GM18907 (cell line): ENCODE data around the gene MEIS1.

ENCODE experiments used
- ATAC-seq: cut with Tn5 transposase; IDR thresholded peaks from one replicate; pipeline ENCODE4 v1.9.1; 2021; ENCODE audit warnings: mild to moderate bottlenecking, moderate library complexity; ENCODE audit not compliant: unreplicated experiment

MEIS1 gene

DNA sequence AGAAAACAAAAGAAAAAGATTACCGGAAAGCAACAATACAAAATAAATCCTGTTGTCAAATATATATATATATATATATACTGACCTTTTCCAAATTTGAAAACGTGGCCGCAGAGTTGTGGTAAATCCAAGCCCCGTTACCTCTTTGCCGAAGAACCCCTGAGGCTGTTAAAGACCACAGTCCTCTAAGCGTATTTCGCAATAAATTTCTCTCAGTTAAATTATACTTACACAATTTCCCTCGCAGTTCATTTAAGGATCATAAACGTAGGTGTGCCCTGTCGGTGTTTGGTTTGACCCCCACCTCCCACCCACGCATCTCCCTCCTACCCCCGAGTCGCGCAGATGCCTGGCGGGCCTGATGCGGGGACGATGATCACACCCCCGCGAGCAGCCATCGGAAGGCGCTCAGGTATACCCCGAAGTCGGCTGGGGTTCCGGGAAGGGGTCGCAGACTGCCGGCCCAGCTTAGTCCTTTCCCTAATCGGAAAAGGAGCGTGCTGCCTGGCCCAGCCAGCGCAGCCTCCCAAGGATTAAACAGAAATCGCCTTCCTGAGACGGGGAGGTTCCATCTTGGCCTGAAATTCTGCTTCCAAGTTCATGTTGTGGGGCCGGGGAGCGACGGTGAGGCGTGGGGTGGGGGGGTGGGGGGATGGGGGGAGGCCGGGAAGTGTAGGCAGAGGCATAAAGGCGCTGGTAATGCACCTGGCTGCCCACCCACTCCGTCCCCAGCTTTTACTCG is 2.9 kb upstream of the MEIS1 start:
- ATAC-seq: no peak

DNA sequence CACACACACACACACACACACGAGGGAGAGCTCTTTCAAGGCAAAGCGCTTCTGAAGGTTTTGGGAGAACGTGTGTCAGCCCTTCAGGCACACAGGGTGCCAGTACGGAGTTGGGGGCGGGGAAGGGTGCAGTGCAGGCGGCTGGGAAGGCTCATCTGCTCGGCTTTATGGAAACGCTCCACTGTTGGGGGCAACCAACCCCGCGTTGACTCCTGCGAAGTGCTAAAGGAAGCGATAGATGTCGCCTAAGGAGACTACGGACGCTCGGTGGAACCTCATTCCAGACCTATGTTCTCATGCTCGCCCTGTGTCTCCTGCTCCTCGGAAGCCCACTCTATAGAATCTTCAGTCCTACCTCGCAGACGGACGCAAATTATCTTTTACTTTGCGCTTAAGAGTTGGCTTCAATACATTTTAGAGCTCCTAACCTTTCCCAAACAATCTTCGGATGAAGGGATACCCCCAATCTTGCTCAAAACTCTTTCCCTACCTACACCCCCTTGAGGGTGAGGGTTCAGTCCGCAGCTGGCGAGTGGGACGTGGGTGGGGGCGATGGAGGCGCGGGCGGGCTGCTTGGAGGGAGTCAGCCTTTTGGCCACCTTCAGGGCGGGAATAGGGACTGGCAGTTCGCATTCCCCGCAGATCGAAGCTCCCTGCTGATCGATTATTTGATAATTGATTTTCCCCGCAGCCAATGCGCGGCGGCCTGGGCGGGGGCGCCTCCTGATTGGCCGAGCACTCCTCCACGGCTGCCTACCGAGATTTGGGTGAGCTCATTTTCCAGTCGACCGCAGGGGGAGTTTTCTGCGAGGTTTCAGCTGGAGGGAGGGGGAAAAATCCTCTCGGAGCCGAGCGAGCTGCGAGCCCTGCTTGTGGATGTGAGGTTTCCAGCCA is 1.9 kb upstream of the MEIS1 start:
- no peak for ATAC-seq

DNA sequence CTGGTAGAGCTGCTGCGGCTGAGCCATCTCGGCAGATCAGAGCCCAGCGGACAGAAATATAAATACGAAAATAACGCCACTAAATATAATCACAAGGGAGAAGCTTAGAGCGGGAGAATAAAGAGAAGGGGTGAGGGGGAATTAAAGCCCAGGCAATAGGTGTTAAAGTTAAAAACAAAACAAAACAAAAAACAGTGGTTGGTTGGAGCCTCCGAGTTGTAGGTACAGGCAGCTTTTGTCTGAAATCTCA is 1.3 kb upstream of the MEIS1 start:
- no peak for ATAC-seq

DNA sequence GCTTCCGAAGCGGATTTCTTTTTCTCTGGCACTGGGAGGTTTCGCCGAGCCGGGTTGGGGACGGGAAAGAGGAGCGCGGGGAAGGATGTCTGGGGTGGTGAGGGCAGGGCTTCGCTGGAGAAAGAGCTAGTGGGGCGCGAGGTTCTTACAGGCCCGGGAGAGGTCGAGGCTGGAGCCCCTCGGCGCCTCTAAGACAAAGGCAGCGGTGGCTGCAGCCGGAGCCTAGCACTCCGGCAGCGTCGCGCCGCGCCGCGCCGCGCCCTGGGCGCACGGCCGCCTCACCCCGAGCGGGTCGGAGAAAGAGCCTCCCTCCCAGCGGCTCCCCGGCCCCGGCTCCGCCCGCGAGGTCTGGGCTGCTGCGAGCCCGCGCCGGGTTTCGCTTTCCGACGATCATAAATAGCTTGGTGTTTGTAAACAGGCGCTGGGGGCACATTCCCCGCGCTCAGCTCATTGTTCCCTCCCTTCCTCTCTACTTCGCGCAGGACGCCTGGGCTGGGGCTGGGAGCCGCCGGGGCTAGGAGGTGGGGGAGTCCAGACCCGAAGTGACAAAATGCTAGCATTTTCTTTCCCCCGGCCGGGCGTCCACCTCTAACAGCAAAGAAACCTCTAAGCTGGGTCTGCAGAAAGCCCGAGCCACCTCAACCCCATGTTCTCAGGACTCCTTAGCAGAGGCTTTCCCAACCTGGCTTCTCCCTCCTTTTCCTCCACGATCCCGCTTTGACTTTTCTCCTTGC is 813 bp upstream of the MEIS1 start:
- peak; percentile 31 for ATAC-seq

DNA sequence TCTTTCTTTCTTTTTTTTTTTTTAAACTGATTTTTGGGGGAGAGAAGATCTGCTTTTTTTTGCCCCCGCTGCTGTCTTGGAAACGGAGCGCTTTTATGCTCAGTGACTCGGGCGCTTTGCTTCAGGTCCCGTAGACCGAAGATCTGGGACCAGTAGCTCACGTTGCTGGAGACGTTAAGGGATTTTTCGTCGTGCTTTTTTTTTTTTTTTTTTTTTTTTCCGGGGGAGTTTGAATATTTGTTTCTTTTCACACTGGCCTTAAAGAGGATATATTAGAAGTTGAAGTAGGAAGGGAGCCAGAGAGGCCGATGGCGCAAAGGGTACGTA is 587 bp downstream of the MEIS1 start:
- ATAC-seq: no peak

DNA sequence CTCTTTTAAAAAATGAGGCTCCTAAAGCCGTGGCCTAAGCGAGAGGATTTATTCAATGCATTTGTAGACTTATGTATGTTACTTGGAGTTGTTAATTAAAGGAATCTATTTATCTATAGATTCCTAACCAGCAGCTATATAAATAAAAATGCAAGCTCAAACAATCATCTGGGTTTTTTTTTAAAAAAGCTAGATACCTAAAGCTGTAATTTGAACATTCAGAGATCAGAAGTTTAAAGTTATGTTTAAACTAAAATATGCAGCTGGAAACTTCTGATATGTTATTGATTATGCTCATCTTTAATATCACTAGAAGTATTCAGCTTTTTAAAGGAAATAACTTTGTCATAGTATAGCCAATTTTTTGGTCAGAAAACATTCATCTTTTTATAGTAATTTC is 1.0 kb downstream of the MEIS1 start:
- no peak for ATAC-seq

DNA sequence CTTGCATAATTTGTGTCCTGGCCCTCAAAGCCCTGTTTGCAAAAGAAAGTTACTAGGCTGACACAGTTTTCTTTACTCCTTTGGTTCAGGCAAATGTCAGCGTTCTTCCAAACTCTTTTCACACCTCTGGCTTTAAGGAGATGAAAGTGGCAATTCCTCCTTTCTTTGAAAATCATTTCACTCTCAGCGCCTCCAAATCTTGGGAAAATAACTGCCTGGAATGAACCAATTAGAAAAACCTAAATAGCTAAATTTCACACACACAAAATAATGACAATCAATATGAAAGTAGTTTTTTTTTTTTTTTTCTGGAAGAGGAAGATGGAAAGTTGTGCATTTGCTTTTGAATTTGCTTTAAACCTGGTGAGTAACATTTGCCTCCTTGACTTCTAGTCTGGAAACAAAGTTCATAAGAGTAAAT is 1.7 kb downstream of the MEIS1 start:
- no peak for ATAC-seq

DNA sequence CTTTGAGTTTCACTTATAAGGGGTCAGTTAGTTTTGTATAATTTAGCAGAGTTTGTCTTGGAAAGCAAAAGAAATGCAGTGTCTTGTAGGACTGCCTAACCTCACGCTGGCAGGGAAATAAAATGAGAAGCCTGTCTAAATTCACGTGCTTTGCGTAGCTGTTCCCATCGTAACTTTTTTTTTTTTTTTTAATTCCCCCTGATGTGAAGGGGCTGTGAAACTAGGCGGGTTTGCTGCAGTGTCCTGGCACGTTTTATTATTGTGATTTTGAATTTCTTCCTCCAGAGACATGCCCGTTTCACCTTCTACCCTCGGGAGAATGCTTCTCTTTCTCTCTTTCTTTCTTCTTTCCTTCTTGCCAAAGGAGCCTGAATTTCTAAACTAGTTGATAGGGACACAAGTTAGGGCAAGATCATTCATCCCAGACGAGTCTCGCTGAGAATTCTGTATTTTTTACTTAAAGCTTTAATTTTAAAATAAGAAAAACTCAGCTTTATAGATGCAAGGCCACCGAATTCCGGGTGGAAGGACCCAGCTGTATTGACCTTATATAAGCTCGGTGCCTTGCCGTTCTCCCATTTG is 2.3 kb downstream of the MEIS1 start:
- ATAC-seq: no peak

DNA sequence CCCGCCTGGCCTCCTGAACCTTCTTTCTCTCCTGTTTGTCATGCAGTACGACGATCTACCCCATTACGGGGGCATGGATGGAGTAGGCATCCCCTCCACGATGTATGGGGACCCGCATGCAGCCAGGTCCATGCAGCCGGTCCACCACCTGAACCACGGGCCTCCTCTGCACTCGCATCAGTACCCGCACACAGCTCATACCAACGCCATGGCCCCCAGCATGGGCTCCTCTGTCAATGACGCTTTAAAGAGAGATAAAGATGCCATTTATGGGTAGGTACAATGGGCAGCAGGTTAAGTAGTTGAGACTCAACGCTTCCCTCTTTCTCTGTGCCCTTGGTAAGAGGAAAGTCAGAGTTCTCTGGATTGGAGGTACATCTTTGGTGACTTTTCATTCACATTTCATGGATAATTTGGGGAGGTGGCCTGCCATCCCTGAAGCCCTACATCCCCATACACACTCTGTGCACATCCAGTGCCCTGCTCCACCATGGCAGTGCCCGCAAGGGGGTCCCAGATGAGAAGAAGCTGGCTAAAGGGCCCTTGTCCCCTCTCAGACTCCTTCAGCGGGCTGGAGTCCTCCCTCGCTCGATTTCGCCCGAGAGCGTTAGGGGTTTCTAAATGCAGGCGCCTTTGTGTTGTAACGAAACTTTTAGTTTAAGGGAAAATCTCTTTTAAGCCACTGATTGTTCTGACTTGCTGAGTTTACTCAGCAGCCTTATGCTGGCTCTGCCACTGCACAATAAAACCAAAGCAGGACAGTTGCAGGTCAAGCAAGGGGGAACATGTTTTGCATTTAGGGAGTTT is 3.0 kb downstream of the MEIS1 start:
- ATAC-seq: no peak

DNA sequence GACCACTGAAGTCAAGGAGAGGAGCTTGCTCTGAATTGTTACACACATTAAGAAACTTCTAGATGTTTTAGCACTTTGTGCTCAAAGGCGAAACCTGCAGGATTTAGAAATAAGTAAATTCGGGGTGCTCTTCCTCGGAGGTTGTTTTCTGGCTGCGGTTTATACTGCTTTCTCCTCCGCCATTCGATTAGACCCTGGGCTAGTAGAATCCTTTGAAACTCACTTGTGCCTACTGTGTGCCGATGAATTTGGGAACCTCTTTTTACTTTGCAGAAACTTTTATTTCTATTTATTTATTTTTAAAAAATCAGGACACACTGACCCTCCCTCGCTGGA is 3.5 kb downstream of the MEIS1 start:
- no peak for ATAC-seq

DNA sequence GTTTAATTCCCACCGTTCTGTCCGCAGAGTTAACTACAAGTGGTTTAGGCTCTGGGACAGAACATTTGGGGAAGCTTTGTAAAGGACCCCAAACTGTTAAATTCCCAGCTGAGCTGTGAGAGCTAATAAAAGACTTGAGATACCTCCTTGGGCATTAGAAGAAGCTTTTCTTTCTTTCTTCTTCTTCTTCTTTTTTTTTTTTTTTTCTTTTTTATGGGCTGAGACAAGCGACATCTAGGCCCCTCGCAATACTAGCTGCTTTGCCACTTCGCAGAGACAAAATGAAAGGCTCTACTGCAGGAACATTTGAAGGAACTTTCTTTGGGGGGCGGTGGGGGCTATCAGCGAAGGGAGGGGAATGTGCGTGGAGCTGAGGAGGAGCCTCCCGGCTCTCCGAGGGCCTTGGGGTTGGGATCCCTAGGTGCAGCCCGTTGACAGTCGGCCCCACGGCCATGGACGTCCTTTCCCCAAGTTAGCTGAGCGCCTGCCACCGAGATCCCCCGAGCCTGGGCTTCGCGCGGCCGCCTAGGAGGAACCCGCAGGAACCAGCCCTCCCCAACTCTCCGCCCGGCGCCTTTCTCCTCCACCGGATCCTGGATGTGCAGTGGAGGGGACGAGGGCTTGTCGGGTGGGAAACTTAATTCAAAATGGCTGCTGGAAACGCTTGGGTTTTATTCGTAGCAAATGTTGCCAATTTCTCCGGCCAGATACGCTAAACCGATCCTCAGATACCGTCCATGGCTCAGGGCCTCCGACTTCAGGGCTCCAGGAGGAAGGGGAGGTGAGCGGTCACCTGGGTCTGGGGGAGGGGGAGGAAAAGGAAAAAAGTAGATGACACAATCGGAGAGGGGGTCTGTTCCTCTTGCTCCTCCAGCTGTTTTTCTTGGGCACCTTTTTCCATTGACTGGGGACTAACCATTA is 4.2 kb downstream of the MEIS1 start:
- ATAC-seq: no peak

DNA sequence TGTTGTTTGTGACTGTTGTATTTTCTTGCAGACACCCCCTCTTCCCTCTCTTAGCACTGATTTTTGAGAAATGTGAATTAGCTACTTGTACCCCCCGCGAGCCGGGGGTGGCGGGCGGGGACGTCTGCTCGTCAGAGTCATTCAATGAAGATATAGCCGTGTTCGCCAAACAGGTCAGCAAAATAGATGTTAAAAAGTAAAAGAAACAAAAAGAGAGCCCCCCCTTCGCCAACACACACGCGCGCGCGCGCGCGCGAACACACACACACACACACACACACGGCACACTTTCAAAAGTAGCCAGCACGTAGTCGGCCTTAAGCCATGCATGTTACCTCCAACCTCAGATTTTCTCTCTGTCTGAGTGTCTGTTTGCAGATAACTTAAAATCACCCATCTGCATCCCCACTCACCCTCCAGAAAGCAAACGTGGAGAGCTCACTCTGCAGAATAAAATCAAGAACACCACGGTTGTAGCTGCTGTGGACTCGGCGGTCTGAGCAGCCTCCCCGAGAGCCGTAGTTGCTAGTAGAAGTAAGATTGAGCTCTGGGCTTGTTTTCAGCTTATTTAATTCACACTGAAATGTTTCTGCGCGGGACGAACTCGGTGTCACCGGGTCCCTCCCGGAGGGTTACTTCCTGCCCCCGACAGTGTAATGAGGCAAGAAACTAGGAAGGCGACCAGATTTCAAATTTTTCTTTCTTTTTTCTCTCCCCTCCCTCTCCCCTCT is 5.1 kb downstream of the MEIS1 start:
- no peak for ATAC-seq

DNA sequence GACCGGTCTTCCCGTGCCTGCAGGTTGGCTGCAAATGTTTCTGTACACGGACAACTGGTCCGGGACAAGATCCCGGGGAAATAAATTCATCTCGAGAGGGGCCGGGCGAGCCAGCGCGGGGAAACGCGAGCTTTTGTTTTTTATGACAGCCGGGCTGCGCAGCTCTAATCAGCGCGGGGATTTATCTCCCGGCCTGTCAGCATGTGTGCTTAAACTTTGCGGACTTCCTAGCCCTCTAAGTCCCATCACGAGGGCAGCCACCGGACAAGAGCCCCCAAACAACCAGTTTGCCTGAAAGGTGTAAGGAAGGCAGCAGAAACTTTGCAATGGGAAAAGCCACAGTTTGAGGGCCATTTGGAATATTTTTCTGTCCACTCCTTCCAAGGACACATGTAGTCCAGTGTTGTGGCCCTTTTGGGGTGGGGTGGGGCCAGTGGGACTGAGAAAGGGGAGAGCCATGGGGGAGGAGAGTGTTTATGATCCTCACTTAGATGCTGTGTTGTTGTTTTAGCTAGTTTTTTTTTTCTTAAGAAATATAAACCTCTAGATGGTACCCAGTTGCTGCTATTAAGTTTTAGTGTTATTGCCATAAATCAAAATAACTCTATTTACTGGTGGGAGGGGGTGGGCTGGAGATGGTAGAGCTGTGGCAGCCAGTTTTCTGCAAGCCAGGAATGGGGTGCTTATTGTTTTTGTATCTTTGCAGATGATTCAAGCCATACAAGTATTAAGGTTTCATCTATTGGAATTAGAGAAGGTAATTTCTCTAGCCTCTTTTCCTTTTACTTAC is 6.0 kb downstream of the MEIS1 start:
- ATAC-seq: no peak

DNA sequence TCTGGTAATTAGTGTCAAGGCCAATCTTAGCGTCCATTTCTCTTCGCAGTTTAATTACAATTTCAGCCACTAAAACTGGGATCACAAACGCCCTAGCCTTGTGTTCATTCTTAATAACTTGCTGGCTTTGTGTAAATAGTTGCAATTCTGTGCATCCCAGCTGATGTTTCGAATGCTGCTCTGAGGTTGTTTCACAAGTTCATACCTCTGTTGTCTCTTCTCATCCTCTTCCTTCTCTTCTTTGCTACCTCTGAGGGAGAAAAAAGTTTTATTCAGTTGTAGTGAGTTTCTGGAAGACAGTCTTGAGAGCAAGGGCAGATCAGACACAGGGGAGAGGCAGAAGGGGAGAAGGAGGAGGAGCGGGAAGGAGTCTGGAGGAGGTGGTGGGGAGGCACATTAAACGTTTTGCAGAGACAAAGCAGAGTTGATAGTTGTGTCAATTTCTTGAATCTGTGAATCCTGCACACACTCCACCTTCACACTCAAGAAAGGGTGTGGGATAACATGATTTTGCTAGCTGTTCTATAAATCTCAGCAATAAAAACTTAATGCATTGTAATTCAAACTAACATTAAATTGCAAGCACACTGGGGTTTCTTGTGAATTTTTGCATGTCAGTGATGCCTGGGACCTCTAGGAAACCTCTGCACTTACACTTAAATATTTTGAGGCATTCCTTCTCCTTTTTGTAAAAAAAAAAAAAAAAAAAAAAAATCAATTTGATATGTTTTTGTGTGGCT is 6.8 kb downstream of the MEIS1 start:
- no peak for ATAC-seq

DNA sequence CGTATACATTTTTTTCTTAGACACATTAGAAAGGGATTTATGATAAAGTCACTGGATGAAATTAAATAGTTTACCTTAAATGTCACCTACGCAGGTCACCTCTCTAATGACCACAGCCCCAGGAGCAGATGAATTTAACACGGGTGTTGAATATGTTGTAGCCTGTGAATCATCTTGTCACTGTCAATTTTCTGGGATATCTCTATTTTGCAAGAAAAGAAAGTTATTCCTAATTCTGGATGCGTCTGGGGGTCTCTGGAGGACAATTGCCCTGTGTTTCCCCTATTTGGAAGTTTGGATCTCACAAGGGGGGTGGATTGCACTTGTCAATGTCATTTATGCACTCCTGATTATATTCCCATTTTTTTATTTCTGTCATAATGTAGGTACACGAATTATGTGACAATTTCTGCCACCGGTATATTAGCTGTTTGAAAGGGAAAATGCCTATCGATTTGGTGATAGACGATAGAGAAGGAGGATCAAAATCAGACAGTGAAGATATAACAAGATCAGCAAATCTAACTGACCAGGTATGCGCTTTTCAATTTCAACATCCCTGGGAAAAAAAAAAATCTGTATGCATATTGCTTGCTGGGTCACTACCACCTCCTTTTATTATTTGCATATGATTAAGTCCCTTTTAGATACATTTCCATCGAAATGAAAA is 7.7 kb downstream of the MEIS1 start:
- no peak for ATAC-seq

DNA sequence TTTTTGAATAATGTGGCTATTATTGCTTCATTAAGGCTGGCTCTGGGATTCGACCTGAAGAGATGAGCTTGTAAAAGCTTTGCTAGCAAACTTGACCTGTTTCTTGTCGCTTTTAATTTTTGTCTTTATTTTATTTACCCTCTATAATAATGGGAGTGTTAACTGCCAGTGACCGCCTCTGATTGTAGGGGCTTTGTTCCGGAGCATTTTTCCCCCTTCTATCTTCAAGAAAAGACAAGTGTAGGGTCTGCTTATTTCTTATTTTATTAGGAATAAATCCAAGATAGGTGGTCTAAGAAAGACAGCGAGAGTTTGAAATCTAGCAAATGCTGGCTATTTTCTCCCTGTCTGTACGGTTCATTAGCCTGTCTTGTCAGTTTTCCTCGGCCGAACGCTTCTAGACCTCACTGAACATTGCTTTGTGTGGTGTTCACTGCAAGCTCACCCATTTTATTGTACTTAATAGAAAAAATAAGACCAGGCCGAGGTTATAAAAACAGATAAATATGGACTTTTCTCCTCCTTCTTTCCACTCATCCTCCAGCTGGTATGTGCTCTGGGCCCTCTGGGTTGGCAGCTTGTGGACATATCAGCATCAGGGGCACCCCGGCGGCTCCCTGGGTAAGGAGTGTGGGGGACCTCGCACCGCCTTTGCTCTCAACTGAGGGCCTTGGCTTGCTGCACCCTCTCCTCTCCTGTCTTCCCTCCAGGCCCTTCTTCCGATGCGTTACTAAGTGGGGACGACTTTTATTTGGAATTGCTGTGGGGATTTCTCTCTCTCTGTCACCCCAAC is 8.5 kb downstream of the MEIS1 start:
- ATAC-seq: no peak
